RPMI7951 (cell line): ENCODE measurements around the gene UNC13C. TPM values are rescaled to one million over a fixed set of nuclear protein-coding genes. Genes with fewer than 3 reads are reported as not detected.

Source experiments
- DNase-seq: peaks from one replicate; pipeline ENCODE4 v3.0.0-alpha.2; 2012; ENCODE audit warnings: low read depth
- total RNA-seq: library from RNA; depleted of rRNA; stranded (reverse); fragments of >200 nt; shearing (Covaris generic); gene quantifications from 2 replicates; pipeline ENCODE4 v1.2.3, GENCODE V29; 2014

Gene UNC13C
- total RNA-seq, 1 experiment from 2014 or later = not detected

DNA sequence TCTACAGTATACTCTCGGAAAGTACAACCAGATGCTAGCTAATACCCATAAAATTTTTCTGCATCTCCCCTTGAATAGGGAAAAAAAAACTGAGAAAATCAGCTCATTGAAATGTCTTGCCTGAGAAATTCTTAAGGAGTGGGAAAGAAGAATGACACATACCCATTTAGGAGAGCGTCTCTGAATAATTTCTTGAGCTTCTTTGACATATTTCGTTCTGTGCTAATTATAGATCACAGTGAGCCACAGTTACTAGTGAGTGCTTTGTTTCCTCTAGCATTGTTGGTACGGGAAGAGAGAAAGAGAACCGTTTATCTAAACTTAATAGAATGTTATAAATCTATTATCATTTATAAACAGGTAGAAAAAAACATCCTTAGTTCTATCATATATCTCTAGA lies 588.4 kb downstream of the UNC13C start:
- DNase-seq = no peak

DNA sequence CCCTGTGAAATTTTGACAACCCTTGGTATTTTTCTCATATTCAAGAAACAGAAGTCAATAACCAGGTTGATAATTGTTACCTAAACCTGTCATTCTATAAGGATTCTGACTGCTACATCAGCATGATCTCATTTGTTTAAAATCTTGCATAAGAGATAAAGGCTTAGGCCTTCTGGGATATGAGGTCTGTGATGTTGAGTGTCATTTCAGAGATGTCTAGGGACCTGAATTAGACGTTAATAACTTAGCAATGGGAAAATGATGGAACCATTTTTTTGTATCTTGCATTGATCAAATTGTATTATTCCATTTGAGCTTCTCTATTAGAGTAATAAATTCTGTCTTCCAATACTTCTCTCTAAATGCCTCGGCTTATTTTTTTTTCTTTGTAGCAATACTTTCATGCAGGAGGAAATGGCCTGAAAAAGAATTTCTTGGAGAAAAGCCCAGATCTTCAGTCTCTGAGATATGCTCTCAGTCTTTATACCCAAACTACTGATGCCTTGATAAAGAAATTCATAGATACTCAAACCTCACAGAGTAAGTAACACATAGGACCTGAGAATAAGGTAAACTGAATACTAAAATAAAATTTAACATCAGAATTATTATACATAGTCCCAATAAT lies 589.3 kb downstream of the UNC13C start:
- no peak for DNase-seq

DNA sequence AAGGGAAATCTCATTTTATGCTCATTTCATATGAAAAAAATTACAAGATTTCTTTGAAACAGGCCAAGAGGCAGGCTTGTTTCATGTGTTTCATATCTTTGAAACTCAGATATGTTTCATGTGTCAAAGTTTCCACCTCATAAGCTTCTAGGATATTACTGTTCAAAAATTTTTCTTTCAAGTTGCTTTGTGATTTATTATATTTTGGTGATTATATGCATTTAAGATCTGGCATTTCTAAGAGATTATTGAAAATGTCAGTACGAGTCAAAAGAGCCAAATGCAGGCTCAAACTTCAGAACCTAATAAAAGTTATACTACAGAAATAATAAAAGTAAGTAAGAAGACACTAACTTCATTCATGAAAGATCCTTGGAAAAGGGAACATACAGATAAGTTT lies 590.1 kb downstream of the UNC13C start:
- no peak for DNase-seq

DNA sequence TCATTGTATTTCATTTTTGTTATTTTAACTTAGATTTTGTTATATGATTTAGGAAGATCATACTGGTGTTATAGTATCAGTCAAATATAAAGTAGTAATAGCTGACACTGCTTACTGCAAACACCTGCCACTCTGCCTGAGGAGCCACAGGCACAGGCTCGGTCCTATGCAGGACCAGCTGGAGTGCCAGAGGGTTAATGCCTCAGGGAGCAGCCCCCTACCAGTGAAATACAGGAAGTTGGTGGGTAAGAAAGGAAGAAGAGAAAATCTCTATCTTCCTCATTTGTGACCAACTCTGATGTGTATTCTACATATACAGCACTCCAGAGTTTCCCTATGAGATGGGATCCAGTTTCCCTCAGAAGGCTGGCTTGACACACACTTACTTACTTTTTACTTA lies 593.3 kb downstream of the UNC13C start:
- no peak for DNase-seq

DNA sequence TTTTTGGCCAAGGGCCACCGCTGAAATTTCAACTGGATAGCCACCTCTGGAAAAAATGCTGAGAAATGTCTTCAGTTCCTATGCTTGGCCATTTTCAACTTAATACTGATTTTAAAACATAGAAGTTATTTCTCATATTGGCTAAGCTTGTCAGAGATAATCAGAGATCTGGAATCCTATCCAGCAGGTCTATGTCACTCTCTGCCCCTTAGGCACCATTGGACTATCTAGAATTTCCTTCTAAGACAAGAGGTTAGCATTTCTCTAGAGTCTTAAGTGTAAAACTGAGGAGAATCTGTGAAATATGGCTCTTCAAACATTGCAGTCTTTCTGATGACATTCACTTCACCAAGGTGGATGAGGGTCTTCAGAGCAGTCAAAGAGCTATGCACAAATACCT lies 597.3 kb downstream of the UNC13C start:
- DNase-seq = no peak

DNA sequence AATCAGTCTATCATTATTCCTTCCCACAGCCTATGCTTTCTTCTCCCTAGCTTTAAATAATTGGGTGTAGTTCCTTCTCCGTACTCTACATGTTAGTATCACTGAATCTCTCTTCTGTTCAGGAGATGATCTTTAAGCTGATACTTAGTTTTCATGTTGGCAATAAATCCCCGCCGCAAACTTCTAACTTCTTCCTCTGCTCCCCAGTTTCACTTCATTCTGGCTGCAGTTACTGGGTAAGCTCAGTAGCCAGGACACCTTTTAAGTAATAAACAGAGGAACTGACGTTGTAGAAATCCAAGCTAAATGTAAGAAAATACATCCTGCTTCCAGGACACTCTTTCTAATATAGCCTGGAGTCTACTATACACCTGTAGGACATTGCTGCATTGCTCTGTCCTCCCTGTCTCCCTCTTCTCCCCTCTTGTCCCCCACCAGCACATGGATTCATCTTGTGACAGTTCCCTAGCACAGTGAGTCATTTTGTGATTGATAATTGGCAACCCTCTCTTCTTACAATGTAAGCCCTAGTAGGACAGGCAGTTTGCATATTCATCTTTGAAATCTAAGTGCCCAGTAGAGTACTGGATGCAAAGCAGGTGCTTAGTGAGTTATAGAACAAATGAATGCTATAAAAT lies 598.2 kb downstream of the UNC13C start:
- DNase-seq = no peak

DNA sequence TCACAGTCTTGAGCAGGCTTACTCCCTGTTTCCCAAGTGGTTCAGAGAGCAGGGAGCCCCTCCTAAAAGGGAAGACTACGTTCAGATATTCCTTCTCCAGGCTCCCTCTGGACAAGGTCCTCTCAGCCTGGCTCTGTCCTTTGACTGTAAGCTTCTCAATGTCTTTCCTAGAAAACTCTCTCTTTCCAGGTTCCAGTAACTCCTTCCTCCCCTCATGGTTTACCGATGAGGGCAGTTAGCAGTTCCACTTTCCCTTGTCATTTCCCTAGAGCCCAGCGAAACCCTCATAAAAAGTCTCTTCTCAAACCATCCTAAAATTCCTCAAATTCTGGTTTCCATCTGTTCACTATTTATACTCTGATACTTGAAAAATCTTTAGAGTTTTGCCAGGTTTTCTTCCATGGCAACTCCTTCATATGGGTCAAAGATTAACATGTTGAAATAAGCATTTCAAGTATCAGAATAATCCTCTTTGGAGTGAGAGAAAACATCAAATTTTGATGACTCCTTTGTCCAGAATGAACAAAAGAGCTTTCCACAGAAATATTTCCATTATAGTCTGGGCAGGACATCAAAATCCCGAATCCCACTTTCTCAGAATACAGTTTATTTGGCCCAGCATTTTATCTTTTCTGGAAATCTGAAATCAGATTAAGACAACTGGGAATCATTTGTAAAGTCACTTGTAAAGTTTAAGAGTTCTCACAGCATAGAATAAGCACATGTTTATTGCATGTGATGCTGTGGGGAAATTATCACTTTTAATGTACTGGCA lies 599.4 kb downstream of the UNC13C start:
- DNase-seq = no peak

DNA sequence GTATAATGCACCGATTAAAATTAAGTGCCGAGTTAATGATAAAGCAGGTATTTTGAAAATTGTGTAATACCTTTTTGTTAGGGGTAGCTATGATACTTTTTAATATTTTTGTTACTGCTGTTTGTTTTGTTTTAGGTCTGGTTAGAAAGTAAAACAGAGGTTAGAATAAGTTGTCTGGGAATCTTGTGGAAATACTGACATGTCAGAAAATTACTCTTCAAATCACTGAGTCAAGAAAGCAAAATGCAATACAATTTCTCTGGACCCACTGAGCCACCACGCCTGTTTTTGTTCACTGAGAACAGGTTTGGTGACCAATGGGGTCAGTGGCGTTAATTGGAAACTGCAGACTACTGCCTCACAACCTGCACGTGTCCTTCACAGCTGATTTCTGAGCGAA lies 601.6 kb downstream of the UNC13C start:
- no peak for DNase-seq

DNA sequence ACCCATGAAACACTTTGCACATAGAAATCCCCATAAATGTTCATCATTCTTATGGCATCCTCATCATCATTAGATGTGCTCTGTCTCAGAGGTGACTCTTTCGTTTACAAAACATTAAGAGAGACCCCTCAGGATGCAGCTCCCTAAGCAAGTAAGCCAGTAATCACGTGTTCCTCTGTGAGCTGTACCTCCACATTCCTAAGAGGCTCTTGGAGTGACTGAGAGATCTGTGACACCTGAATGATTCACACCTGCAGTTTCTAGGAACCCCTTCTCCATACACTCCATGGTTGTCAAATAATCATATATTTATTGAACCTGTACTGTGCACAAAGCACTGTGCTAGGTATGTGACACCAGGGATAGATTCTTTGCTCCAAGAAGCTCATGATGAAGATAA lies 602.4 kb downstream of the UNC13C start:
- no peak for DNase-seq

DNA sequence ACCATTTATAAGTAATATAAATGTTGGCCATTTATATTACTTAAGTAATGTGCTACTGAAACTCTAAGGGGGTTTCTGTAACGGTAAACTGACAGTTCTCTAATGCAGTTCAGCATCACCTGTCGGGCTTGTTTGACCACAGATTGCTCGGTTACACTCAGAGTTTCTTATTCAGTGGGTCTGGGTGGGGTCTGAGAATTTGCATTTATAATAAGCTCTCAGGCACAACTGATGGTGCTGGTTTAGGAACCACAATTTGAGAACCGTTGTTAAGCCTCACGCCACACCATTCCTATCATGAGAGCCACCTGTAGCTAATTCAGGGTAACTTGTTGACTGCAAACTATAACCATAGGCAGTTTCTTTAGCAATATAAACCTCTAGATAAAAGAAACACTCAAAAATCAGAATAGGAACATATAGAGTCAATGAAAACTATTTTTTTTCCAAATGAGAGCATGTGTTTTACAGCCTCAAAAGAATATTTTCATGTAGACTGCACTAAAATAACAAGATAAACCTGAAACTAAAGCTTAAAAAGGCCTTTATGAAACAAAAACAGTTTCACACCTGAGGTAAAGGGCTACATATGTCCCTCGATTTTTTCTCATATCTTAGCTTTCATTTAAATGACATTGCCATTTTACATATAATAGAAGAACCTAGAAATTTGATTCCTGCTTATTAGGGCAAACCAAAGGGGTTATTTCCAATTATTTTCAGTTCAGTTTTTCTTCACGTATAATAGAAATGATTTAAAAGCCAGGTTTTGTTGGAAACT lies 604.8 kb downstream of the UNC13C start:
- DNase-seq = no peak

DNA sequence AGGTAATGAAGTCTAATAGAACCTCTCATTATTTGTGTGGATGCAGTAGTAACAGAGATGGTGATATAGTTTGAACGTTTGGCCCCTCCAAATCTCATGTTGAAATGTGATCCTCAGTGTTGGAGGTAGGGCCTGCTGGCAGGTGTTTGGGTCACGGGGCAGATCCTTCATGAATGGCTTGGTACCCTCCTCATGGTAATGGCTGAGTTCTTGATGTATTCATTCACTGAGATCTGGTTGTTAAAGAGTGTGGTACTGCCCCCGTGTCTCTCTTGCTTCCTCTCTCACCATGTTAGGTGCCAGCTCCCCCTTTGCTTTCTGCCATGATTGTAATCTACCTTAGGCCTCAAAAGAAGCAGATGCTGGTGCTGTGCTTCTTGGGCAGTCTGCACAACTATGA lies 606.8 kb downstream of the UNC13C start:
- no peak for DNase-seq

DNA sequence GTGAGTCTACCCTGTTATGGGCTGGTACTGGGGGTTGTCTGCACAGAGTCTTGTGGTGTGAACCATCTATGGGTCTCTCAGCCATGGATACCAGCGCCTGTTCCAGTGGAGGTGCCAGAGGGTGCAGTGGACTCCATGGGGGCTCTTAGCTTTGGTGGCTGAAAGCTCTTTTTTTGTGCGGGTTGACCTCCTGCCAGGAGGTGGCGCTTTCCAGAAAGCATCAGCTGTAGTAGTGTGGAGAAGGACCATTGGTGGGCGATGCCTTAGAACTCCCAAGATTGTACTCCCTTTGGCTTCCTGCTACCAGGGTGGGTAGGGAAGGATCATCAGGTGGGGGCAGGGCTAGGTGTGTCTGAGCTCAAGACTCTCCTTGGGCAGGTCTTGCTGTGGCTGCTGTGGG lies 615.9 kb downstream of the UNC13C start:
- no peak for DNase-seq

DNA sequence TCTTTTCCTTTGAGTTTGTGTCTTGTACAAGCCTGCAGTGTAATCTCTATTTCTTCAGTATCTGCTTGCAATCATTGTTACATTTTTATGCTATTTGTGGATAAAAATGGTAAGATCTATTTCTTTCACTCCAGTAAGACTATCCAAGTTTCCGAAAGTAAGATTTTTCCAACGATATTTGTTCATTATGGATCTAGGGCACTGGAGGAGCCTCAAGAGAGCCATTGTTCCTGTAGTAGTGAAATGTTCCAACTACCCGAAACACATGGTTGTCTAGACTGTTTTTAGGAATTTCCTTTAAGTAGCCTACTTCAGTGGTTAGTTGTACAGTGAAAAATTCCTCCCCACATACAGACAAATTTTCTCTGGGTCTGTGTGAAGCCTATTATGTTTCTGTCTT lies 621.1 kb downstream of the UNC13C start:
- DNase-seq = no peak

DNA sequence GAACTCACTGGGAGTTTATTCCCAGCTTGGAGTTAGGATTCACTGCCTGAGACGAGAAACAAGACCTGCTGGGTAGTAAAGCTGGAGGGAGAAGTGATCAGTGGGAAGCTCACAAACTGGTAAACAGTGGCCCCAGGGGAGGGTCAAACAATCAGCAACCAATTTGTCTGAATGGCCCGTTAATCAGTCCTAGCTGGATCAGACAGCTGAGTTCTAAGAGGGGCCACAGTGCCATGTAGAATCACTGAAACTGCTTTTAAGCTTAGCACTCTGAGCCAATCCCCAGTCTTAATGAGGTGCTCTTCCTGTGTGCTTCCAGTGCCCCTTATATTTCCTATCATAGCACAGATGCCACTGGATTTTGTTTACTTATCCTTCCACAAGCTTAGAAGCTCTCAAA lies 626.8 kb downstream of the UNC13C start:
- DNase-seq = no peak

DNA sequence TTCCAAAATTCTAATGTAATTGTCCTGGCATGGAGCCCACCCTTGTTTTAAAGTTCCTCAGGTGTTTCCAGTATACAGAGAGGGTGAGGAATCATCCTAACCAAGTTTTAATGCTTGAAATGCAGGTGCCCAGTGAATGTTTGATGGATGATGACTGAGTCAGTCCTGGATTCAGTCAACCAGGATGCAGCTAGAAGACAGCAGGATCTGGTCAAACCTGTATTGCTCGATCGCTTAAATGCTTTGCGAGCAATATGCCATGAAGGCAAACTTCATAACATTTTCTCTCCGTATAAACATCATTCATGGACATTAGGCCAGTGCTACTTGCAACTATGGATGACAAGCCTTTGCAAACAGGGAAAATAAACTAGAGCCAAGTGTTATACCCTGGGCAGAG lies 627.3 kb downstream of the UNC13C start:
- DNase-seq = no peak

DNA sequence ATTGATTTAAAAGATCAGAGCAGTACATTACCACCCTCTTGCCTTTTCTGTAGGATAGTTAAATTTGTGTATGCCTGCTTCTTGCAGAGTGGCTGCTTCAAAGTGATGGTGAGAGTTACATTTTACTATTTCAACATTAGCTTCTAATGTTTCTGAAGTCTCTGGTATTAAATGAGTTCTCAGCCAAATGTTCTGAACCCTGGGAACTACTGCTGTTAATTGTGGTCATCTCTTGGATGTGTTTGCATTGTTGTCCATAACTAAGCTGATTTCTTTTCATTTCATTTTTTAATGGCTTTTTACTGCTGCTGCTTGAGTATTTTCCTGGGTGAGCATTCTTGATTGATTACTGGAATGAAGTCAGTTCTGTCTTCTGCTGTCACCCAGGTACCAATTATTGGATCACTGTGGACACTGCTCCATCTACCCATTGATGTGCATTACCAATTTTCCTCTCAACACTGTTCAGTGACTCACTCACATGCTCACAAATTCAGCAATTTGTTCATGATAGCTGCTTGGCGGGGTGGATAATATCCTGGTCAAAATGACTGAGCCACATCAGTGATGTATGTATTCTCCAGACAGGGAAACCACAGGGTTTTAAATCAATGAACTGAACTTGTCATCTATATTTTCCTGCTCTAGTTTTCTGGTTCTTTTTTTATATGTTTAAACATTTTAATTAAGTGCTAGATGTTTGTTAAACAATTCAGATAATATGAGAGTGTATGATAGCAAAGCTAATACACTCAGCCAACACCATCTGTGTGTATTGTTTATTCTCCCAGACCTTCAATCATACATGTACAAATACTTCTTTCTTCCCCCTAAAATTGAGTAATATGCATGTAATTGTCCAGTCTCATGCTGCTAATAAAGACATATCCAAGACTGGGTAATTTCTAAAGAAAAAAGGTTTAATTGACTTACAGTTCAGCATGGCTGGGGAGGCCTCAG lies 630.9 kb downstream of the UNC13C start:
- no peak for DNase-seq

DNA sequence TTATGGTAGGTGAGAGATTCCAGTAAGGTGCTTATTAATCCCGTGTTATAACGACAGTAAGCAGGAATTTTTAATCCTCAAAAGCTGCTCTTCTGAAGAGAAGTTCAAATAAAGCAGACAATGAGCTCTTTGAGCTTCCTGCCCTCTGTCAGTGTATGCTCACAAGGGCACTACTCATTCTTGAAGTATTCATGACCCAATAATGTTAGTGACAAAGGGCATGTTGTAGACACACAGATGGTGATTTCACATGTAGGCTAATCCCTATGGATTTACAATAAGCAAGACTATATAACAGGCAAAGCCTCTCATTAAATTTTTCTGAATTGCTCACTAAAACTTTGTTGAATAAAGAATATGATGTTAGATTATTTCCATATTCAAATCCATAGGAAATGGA lies 639.9 kb downstream of the UNC13C start:
- peak; percentile 5 for DNase-seq

DNA sequence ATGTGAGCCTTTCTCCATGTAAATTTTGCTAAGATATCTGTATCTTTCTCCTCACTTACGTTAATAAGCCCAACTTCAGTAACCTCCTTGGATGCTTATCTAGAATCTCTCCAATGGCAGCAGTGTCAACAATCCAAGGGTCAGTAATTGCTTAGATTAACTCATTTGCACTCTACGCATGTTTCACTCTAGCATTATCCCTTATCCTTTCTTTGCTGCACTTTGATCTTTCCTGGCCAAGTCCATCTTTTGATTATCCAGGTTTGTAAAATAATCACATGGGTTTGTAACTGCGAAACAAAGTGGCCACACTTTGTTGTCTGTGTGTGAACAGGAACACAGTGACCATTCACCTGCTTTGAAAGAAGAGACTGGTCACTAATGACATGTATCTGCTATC lies 640.9 kb downstream of the UNC13C start:
- DNase-seq = no peak

DNA sequence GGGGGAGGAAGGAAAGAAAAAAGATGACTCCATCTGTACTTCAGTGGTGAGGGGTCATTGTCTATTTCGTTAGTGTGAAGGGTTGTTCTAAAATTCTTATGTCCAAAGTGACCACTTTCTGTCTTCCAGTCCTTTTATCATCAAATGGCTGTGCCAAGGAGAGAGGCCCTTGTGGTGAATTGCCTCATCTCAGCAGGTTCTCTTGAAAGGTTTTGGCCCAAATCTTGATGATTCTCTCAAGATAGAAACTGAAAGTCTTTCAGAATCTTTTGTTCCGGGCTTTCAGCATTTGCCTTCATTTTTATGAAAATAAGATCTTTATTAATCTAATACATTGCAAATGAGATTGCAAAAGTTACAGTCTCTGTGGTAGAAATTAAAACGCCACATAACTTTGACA lies 642.7 kb downstream of the UNC13C start:
- no peak for DNase-seq

DNA sequence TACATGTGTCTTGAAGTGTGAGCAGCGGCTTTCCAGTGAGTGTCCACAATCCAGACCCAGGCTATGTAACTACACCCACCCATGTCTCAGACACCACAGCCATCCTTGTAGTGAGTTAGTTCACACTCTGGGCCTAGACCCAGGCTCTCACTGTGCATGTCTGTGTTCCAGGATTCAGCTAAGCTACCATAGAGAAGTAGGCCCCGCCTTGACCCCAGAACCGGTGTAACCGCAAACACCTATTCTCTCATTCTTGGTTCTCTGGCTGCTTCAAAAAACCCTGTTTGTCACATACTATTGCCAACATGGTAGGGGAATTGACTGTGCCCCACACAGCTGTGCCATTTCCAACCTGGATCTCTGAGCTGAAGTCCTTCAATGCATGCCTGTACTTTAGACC lies 657.9 kb downstream of the UNC13C start:
- no peak for DNase-seq

DNA sequence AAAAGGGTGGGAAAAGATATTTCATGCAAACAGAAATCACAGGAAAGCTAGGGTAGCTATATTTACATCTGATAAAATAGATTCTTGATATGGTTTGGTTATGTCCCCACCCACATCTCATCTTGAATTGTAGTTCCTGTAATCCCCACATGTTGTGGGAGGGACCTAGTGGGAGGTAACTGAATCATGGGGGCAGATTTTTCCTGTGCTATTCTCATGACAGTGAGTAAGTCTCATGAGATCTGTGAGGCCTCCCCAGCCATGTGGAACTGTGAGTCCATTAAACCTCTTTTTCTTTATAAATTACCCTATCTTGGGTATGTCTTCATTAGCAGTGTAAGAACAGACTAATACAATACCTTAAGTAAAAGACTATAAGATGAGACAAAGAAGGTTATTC lies 660.4 kb downstream of the UNC13C start:
- no peak for DNase-seq
